Left lung (tissue), 10 donors: Measurements from ENCODE around the gene SLX4. TPM values are rescaled to one million over a fixed set of nuclear protein-coding genes. Genes with fewer than 3 reads are reported as not detected.

ENCODE experiments used
- ATAC-seq: fragments of 200-7000 bp; cut with Tn5 transposase; one replicate; pipeline ENCODE4 v1.9.1; 2020; ENCODE audit warnings: moderate library complexity
- DNase-seq, 4 donors: peaks; one replicate each; pipeline ENCODE4 v3.0.0-alpha.2; 2013 to 2020
- H3K27ac ChIP-seq, 2 donors: fragments of 200-600 bp; sonication (generic) in 1 of 2; one replicate each; pipeline versions ENCODE4 v1.5.0 to v1.8.0; 2020 to 2021
- H3K27me3 ChIP-seq, 2 donors: fragments of 200-600 bp; sonication (generic) in 1 of 2; one replicate each; pipeline versions ENCODE4 v1.5.0 to v1.8.0; 2020 to 2021
- H3K36me3 ChIP-seq, 2 donors: fragments of 200-600 bp; sonication (generic) in 1 of 2; one replicate each; pipeline versions ENCODE4 v1.5.0 to v1.8.0; 2020 to 2021
- H3K4me1 ChIP-seq, 2 donors: fragments of 200-600 bp; one replicate each; pipeline ENCODE4 v1.8.0; 2021
- H3K4me3 ChIP-seq, 2 donors: fragments of 200-600 bp; sonication (generic) in 1 of 2; one replicate each; pipeline versions ENCODE4 v1.5.0 to v1.8.0; 2020 to 2021; ENCODE audit warnings: mild to moderate bottlenecking in 1 of 2
- H3K9me3 ChIP-seq, 2 donors: fragments of 200-600 bp; sonication (generic) in 1 of 2; one replicate each; pipeline versions ENCODE4 v1.5.0 to v1.8.0; 2020 to 2021
- intact Hi-C, 2 donors: fragments of 100-400 bp; cut with DNase I; formaldehyde crosslinking; loops; one replicate each; pipeline versions ENCODE4 v1.11.2 to v1.14.2; 2022
- polyA plus RNA-seq, 6 donors: library from polyadenylated mRNA; unstranded; fragments of 120-200 nt; gene quantifications; one replicate each; pipeline ENCODE4 v1.2.1, GENCODE V29; 2013; ENCODE audit not compliant: insufficient read length in 6 of 6
- total RNA-seq, 2 donors: library from RNA; stranded (reverse); fragmentation: NEBNext Ultra II Directional; extraction: Animal tissue kit (Norgen Biotek cat#: 25700); gene quantifications; one replicate each; pipeline ENCODE4 v1.2.1, GENCODE V29; 2021
- TF ChIP-seq, protein P1 (sequence below), 2 donors: fragments of 200-600 bp; sonication (generic) in 1 of 2; IDR thresholded peaks; one replicate each; pipeline versions ENCODE4 v1.5.0 to v1.8.0; 2021; ENCODE audit warnings: antibody characterized with exemption in 2 of 2
- donor health status: DM: no; HTN: yes; CAD: no.
- donor health status: DM: no; HTN: no; CAD: no.

The SLX4 gene
- total and polyA plus RNA-seq, 8 donors = 6.7 to 8.1 (median 7.1) TPM

- Histone ChIP-seq H3K4me1 (peaks cover 0 to 18% of the 10 kb centered on the region in 2 donors), H3K9me3 (no peaks in the 10 kb centered on the region), H3K4me3 (no peak overlapping the region), H3K36me3 (peaks cover 0 to 54% of the 10 kb centered on the region in 2 donors), H3K27me3 (no peaks in the 10 kb centered on the region), H3K27ac (no peak overlapping the region)
- intact Hi-C loops = no loop called here
- no peak for ATAC-seq
- TF ChIP-seq, protein P1, sequence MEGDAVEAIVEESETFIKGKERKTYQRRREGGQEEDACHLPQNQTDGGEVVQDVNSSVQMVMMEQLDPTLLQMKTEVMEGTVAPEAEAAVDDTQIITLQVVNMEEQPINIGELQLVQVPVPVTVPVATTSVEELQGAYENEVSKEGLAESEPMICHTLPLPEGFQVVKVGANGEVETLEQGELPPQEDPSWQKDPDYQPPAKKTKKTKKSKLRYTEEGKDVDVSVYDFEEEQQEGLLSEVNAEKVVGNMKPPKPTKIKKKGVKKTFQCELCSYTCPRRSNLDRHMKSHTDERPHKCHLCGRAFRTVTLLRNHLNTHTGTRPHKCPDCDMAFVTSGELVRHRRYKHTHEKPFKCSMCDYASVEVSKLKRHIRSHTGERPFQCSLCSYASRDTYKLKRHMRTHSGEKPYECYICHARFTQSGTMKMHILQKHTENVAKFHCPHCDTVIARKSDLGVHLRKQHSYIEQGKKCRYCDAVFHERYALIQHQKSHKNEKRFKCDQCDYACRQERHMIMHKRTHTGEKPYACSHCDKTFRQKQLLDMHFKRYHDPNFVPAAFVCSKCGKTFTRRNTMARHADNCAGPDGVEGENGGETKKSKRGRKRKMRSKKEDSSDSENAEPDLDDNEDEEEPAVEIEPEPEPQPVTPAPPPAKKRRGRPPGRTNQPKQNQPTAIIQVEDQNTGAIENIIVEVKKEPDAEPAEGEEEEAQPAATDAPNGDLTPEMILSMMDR (IDR thresholded peaks at IDR 0.05) = no peak
- peak in 1 of 4 donors; percentile 31 for DNase-seq
Observed at GRCh38 chr16:3584412-3584811, 27.0 kb downstream of the SLX4 start.

DNA sequence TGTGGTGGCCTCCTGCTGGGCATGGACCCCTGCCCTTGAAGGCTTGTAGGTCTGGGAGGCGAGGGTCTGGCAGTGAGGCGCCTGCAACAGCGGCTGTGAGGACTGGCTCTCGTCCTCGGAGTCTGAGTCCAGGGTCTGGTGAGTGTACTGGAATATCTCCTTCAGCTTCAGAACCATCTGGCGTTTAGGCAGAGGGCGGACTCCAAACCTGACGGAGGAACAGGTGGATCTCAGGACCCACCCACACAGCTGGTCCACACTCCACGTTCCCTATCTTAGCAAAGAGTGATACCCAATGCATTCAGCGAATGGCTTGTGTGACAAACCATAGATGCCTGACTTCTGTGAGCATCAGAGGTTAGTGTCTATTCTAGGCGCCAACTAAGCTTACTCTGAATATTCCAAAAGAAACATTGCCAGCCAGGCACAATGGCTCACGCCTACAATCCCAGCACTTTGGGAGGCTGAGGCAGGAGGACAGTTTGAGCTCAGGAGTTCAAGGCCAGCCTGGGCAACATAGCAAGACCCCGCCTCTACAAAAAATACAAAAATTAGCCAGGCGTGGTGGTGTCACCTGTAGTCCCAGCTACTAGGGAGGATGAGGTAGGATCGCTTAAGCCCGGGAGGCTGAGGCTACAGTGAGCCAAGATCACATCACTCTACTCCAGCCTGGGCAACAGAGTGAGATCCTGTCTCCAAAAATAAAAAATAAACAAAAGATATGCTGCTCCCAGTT is 27.9 kb downstream of the SLX4 start:
- no peaks in the 10 kb centered on the region for H3K9me3 ChIP-seq
- H3K27me3 ChIP-seq = peaks cover 0 to 5% of the 10 kb centered on the region in 2 donors
- TF ChIP-seq, protein P1 (IDR thresholded peaks at IDR 0.05) = no peak
- H3K4me1 ChIP-seq = peaks cover 0 to 22% of the 10 kb centered on the region in 2 donors
- intact Hi-C loops = no loop called here
- DNase-seq (no peak), ATAC-seq (no peak)
- H3K4me3 ChIP-seq = no peak overlapping the region
- H3K36me3 ChIP-seq = peaks cover 0 to 48% of the 10 kb centered on the region in 2 donors
- no peak overlapping the region for H3K27ac ChIP-seq

GRCh38 chr16:3582276-3583165 is 28.9 kb downstream of the SLX4 start:
- Histone ChIP-seq H3K4me3 (no peak overlapping the region), H3K27me3 (peaks cover 0 to 14% of the 10 kb centered on the region in 2 donors), H3K27ac (no peak overlapping the region), H3K36me3 (peaks cover 0 to 39% of the 10 kb centered on the region in 2 donors), H3K9me3 (no peaks in the 10 kb centered on the region), H3K4me1 (peaks cover 0 to 31% of the 10 kb centered on the region in 2 donors)
- intact Hi-C loops = no loop called here
- ATAC-seq = no peak
- TF ChIP-seq, protein P1 (IDR thresholded peaks at IDR 0.05) = no peak
- peak in 1 of 4 donors; percentile 64 for DNase-seq

DNA sequence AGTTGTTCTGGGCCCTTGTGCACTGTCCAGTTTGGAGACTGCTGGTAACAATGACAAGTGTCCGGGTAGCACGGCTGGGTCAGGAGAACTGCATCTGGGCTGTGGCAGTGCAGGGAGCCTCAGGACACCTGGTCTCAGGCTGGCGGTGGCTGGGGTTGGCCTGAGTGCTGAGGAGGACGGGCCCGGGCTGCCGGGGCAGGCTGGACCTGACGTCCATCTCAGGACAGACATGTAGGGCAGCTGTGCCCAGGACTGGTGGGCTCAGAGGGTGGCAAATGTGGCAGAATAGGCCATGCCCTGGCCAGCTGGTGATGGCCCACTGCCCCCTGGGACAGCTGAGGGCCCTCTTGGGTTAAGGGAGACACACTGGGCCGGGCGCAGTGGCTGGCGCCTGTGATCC is 30.0 kb downstream of the SLX4 start:
- H3K4me3 ChIP-seq = no peak overlapping the region
- H3K36me3 ChIP-seq = peaks cover 0 to 35% of the 10 kb centered on the region in 2 donors
- H3K9me3 ChIP-seq = no peaks in the 10 kb centered on the region
- H3K4me1 ChIP-seq = peaks cover 0 to 43% of the 10 kb centered on the region in 2 donors
- intact Hi-C loops = no loop called here
- TF ChIP-seq, protein P1 (IDR thresholded peaks at IDR 0.05) = no peak
- DNase-seq (peak in 1 of 4 donors; percentile 57), ATAC-seq (no peak)
- H3K27ac ChIP-seq = no peak overlapping the region
- H3K27me3 ChIP-seq = peaks cover 0 to 26% of the 10 kb centered on the region in 2 donors

DNA sequence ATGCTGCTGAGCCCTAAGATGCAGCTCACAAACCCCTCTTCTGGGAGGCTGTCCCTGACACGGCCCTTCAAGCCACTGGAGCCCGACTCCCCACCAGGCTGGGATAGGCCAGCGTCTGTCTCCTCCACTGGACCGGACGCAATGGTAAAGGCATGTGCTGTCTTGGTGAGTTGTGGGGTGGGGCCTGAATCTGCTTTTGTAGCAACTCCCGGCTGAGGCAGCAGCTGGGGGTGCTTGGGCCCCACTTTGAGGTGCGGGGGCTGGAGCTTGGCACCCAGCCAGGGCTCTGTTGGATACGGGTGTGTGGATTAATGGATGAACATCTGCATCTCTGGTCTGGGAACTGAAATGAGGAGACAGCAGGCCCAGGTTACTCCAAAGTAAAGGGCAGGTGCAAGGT is 30.7 kb downstream of the SLX4 start:
- peaks cover 0 to 43% of the 10 kb centered on the region in 2 donors for H3K4me1 ChIP-seq
- TF ChIP-seq, protein P1 (IDR thresholded peaks at IDR 0.05) = no peak
- H3K27me3 ChIP-seq = peaks cover 0 to 32% of the 10 kb centered on the region in 2 donors
- H3K4me3 ChIP-seq = no peak overlapping the region
- intact Hi-C loops = no loop called here
- ATAC-seq (no peak), DNase-seq (peak in 1 of 4 donors; percentile 52)
- no peaks in the 10 kb centered on the region for H3K9me3 ChIP-seq
- no peak overlapping the region for H3K27ac ChIP-seq
- H3K36me3 ChIP-seq = peaks cover 0 to 35% of the 10 kb centered on the region in 2 donors
